ENCODE measurements around the gene GRM3.

Gene GRM3

DNA sequence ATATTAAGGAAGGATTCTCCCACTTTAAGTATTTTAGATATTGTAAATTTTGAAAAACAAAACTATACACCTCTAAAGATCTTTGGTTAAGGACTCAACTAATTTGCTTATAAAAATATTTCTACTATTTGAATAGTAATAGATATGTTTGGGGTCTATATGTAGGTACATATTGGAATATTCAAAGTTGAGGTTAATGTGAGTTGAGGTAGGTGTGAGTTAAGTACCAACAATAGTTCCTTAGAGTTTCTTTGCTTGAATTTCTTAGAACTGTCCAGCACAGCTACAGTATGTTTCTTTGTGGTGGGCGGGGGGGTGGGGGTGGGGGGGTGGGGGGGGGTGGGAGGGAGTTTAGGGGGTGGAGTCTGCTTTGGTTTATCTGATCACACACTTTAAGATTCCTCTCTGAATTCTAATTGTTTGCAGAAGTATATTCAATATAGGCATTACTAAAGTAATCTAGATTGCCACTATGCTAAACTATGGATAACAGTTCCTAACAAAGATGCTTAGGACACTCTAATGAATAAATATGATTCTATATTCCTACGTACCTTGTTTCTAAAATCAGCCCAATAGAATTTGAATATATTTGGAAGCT, 2.1 kb downstream of the GRM3 start:
- Histone ChIP-seq H3K4me3 (ENCODE audit: insufficient read length, low read depth) (no peak overlapping the region), H3K4me1 (ENCODE audit: insufficient read depth, insufficient read length) (no peaks in the 10 kb centered on the region), H3K9ac (ENCODE audit: insufficient read length, low read depth) (no peak overlapping the region), H3K27me3 (ENCODE audit: insufficient read depth, insufficient read length) (peaks cover 28% of the 10 kb centered on the region), H3K36me3 (ENCODE audit: insufficient read depth, insufficient read length, low read length) (no peaks in the 10 kb centered on the region), H3K9me3 (ENCODE audit: insufficient read depth, low read length) (no peaks in the 10 kb centered on the region)
- no peak for DNase-seq (ENCODE audit: low read depth, low spot score)
- TF ChIP-seq SUZ12 (IDR thresholded peaks at IDR 0.05; ENCODE audit: extremely low read depth, insufficient read depth, insufficient read length), result no peak
- no peak for TF ChIP-seq ZNF274 (IDR thresholded peaks at IDR 0.05; ENCODE audit: low read depth, low read length)
- no peak for TF ChIP-seq YY1 (IDR thresholded peaks at IDR 0.05; ENCODE audit: insufficient read depth, insufficient read length)

DNA sequence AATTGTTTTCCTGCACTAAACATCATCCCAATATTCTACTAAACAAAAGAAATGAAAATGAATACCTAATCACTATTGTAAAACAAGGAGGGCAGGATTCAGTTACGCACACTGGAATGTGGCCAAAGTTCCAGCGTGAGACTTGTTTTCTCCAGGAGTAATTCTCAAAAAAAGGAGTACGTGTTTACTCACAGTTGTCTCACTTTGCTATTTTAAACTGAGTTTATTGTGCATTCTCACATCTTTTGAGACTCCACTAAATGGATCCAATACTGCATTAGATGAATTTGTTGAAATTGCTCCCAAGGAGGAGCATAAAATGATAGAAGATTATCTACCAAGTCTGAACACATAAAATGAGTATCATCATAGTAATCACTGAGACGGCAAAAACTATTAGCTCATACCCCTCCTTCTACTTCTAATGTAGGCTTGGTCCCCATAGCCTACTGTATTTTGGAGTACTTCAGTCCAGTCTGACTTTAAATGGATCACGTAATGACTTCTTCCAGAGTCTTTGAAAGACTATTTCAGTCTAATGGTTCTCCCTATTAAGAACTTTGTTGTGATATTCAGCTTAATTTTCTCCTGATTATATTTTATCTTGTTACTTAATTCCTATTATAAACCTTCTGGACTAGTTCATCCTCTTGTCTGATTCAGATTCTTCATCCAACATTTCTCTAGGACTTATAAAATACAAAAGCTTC, 3.8 kb downstream of the GRM3 start:
- peaks cover 28% of the 10 kb centered on the region for H3K27me3 ChIP-seq (ENCODE audit: insufficient read depth, insufficient read length)
- no peaks in the 10 kb centered on the region for H3K36me3 ChIP-seq (ENCODE audit: insufficient read depth, insufficient read length, low read length)
- DNase-seq (ENCODE audit: low read depth, low spot score), result no peak
- H3K9me3 ChIP-seq (ENCODE audit: insufficient read depth, low read length), result no peaks in the 10 kb centered on the region
- no peak overlapping the region for H3K9ac ChIP-seq (ENCODE audit: insufficient read length, low read depth)
- no peaks in the 10 kb centered on the region for H3K4me1 ChIP-seq (ENCODE audit: insufficient read depth, insufficient read length)
- TF ChIP-seq ZNF274 (IDR thresholded peaks at IDR 0.05; ENCODE audit: low read depth, low read length) (no peak), SUZ12 (IDR thresholded peaks at IDR 0.05; ENCODE audit: extremely low read depth, insufficient read depth, insufficient read length) (no peak), YY1 (IDR thresholded peaks at IDR 0.05; ENCODE audit: insufficient read depth, insufficient read length) (no peak)
- no peak overlapping the region for H3K4me3 ChIP-seq (ENCODE audit: insufficient read length, low read depth)

DNA sequence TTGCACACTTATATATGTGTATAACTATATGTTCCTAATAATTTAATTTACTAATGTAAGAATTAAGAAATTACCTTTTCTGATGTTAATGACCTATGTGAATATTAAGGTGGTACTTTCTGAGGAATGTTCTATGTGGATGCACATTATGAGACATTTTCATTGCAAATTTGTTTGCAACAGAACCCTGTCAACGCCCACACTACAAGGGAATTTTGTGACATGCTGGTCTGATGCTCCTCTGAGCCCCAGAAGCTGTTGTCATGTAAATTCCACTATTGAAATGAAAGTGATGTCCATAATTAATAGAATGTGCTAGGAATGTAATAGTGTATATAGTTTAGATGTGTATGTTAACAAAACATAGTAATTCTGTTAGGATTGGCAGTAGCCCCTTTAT, 4.5 kb downstream of the GRM3 start:
- Histone ChIP-seq H3K4me3 (ENCODE audit: insufficient read length, low read depth) (no peak overlapping the region), H3K9ac (ENCODE audit: insufficient read length, low read depth) (no peak overlapping the region), H3K36me3 (ENCODE audit: insufficient read depth, insufficient read length, low read length) (no peaks in the 10 kb centered on the region), H3K27me3 (ENCODE audit: insufficient read depth, insufficient read length) (peaks cover 28% of the 10 kb centered on the region), H3K4me1 (ENCODE audit: insufficient read depth, insufficient read length) (no peaks in the 10 kb centered on the region), H3K9me3 (ENCODE audit: insufficient read depth, low read length) (no peaks in the 10 kb centered on the region)
- DNase-seq (ENCODE audit: low read depth, low spot score), result no peak
- TF ChIP-seq YY1 (IDR thresholded peaks at IDR 0.05; ENCODE audit: insufficient read depth, insufficient read length) (no peak), SUZ12 (IDR thresholded peaks at IDR 0.05; ENCODE audit: extremely low read depth, insufficient read depth, insufficient read length) (no peak), ZNF274 (IDR thresholded peaks at IDR 0.05; ENCODE audit: low read depth, low read length) (no peak)

DNA sequence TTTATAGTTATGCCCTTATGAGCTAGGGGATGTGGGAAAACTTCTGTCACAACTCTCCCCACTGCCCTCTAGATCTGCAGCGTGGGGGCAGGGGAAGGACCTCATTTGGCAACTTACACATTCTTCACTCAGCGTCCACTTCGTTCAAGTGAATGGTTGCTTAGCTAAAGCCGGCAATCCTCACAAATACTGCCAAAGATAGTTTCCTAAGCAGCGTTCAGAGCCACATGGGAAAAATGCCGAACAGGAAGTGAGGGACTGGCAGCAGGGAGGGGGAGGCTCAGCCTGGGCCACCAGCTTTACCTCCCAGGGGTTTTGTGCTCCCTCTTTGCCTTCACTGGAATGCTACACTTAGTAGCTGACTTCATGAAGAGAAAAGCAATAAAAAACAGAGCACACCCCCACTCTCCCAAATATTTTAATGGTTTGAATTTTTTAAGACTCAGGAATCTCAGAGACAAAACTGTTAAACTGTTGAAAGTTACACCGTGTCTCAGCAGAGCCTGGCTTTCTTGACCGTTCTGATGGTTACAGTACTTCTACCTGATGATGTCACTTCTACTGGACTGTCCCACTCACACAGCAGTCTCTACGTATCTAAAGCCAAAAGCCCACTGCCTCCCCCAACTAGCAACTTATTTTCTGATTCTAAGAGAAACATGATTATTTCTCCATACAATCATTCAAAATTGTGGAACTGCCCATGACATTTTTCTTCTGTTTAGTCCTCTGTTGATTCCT, 10.4 kb downstream of the GRM3 start:
- no peak overlapping the region for H3K9ac ChIP-seq (ENCODE audit: insufficient read length, low read depth)
- TF ChIP-seq YY1 (IDR thresholded peaks at IDR 0.05; ENCODE audit: insufficient read depth, insufficient read length) (no peak), ZNF274 (IDR thresholded peaks at IDR 0.05; ENCODE audit: low read depth, low read length) (no peak), SUZ12 (IDR thresholded peaks at IDR 0.05; ENCODE audit: extremely low read depth, insufficient read depth, insufficient read length) (no peak)
- H3K9me3 ChIP-seq (ENCODE audit: insufficient read depth, low read length), result no peaks in the 10 kb centered on the region
- no peaks in the 10 kb centered on the region for H3K36me3 ChIP-seq (ENCODE audit: insufficient read depth, insufficient read length, low read length)
- no peaks in the 10 kb centered on the region for H3K4me1 ChIP-seq (ENCODE audit: insufficient read depth, insufficient read length)
- H3K4me3 ChIP-seq (ENCODE audit: insufficient read length, low read depth), result no peak overlapping the region
- DNase-seq (ENCODE audit: low read depth, low spot score), result no peak
- H3K27me3 ChIP-seq (ENCODE audit: insufficient read depth, insufficient read length), result no peaks in the 10 kb centered on the region

DNA sequence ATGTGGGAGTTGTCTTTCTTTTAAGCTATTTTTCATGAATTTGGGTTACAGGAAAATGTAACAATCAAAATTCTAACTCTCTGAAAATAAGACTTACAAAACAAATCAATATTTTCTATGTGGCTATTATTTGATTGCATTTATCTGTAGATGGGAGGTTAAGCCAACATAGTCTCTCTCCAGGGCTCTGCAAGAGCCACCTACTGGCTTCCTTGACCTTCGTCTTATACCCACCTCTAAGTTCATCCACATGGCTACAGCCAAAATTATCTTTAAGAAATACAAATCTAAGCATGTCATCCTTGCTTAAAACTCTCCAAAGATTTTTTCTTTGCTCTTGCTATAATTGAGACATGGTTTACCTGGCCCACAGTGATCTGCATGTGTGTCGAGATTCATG, 14.2 kb downstream of the GRM3 start:
- no peaks in the 10 kb centered on the region for H3K9me3 ChIP-seq (ENCODE audit: insufficient read depth, low read length)
- TF ChIP-seq SUZ12 (IDR thresholded peaks at IDR 0.05; ENCODE audit: extremely low read depth, insufficient read depth, insufficient read length), result no peak
- no peak for TF ChIP-seq ZNF274 (IDR thresholded peaks at IDR 0.05; ENCODE audit: low read depth, low read length)
- TF ChIP-seq YY1 (IDR thresholded peaks at IDR 0.05; ENCODE audit: insufficient read depth, insufficient read length), result no peak
- no peaks in the 10 kb centered on the region for H3K4me1 ChIP-seq (ENCODE audit: insufficient read depth, insufficient read length)
- H3K9ac ChIP-seq (ENCODE audit: insufficient read length, low read depth), result no peak overlapping the region
- H3K36me3 ChIP-seq (ENCODE audit: insufficient read depth, insufficient read length, low read length), result no peaks in the 10 kb centered on the region
- H3K27me3 ChIP-seq (ENCODE audit: insufficient read depth, insufficient read length), result no peaks in the 10 kb centered on the region
- no peak overlapping the region for H3K4me3 ChIP-seq (ENCODE audit: insufficient read length, low read depth)
- DNase-seq (ENCODE audit: low read depth, low spot score), result no peak

DNA sequence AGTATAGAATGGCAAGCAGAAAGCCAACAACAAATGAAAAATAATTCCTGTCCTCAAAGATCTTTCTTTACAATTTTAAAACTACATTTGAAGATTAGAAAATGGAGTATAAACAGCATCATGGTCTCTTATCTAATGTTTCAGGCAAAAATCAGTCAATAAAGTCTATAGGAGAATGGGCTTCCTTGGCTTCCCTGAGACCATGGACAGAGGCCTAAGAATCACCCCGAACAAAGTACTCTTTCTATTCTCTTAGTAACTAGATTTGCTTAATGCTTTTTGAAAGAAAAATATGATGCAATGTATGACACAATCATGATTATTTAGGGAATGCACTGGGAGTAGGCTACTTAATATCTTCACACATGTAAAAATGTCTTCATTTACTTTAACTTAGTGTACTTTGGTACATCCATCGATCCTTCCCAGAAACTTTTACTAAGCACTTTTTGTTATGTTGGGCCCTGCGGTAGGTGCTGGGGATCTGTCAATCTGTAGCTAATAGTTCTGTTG, 17.3 kb downstream of the GRM3 start:
- no peaks in the 10 kb centered on the region for H3K9me3 ChIP-seq (ENCODE audit: insufficient read depth, low read length)
- H3K9ac ChIP-seq (ENCODE audit: insufficient read length, low read depth), result no peak overlapping the region
- H3K27me3 ChIP-seq (ENCODE audit: insufficient read depth, insufficient read length), result no peaks in the 10 kb centered on the region
- H3K4me1 ChIP-seq (ENCODE audit: insufficient read depth, insufficient read length), result no peaks in the 10 kb centered on the region
- no peak overlapping the region for H3K4me3 ChIP-seq (ENCODE audit: insufficient read length, low read depth)
- TF ChIP-seq ZNF274 (IDR thresholded peaks at IDR 0.05; ENCODE audit: low read depth, low read length) (no peak), YY1 (IDR thresholded peaks at IDR 0.05; ENCODE audit: insufficient read depth, insufficient read length) (no peak), SUZ12 (IDR thresholded peaks at IDR 0.05; ENCODE audit: extremely low read depth, insufficient read depth, insufficient read length) (no peak)
- H3K36me3 ChIP-seq (ENCODE audit: insufficient read depth, insufficient read length, low read length), result no peaks in the 10 kb centered on the region
- no peak for DNase-seq (ENCODE audit: low read depth, low spot score)

DNA sequence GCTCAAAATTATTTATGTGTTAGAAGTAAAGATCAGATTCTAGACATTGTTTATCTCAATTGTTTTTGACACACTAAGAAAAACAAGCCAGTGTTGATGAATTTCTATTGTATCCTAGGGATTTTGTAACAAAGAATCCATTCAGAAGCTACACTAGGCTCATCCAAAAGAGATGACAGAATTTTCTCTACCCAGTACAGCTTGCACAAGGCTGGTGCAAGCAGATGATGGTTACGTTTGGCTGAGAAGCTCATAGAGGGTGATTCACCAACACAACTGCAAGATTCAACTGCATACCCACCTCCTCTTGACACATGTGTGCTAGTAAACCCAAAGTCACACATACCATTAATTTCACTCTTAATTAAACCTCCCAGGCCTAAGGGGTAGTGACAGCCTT, 20.8 kb downstream of the GRM3 start:
- Histone ChIP-seq H3K4me1 (ENCODE audit: insufficient read depth, insufficient read length) (no peaks in the 10 kb centered on the region), H3K4me3 (ENCODE audit: insufficient read length, low read depth) (no peak overlapping the region), H3K27me3 (ENCODE audit: insufficient read depth, insufficient read length) (no peaks in the 10 kb centered on the region), H3K9ac (ENCODE audit: insufficient read length, low read depth) (no peak overlapping the region), H3K9me3 (ENCODE audit: insufficient read depth, low read length) (no peaks in the 10 kb centered on the region), H3K36me3 (ENCODE audit: insufficient read depth, insufficient read length, low read length) (no peaks in the 10 kb centered on the region)
- TF ChIP-seq YY1 (IDR thresholded peaks at IDR 0.05; ENCODE audit: insufficient read depth, insufficient read length), result no peak
- no peak for TF ChIP-seq ZNF274 (IDR thresholded peaks at IDR 0.05; ENCODE audit: low read depth, low read length)
- no peak for TF ChIP-seq SUZ12 (IDR thresholded peaks at IDR 0.05; ENCODE audit: extremely low read depth, insufficient read depth, insufficient read length)
- no peak for DNase-seq (ENCODE audit: low read depth, low spot score)

Data from NT2/D1 (cell line).